DOHH2 (cell line): ENCODE data around the gene SLC22A14.

Source experiments
- EZH2phosphoT487 ChIP-seq: fragments of 200-600 bp; sonication (generic); IDR thresholded peaks from 2 replicates; pipeline ENCODE4 v1.6.1; 2017; ENCODE audit warnings: borderline replicate concordance, mild to moderate bottlenecking, antibody characterized with exemption, low read length, moderate library complexity, mixed read lengths
- TF ChIP-seq, protein P1 (sequence below): fragments of 200-600 bp; sonication (generic); IDR thresholded peaks from one replicate; pipeline ENCODE4 v1.5.1; 2014; ENCODE audit warnings: antibody characterized with exemption, mild to moderate bottlenecking, low read depth, low read length; ENCODE audit not compliant: poor library complexity, severe bottlenecking

DNA sequence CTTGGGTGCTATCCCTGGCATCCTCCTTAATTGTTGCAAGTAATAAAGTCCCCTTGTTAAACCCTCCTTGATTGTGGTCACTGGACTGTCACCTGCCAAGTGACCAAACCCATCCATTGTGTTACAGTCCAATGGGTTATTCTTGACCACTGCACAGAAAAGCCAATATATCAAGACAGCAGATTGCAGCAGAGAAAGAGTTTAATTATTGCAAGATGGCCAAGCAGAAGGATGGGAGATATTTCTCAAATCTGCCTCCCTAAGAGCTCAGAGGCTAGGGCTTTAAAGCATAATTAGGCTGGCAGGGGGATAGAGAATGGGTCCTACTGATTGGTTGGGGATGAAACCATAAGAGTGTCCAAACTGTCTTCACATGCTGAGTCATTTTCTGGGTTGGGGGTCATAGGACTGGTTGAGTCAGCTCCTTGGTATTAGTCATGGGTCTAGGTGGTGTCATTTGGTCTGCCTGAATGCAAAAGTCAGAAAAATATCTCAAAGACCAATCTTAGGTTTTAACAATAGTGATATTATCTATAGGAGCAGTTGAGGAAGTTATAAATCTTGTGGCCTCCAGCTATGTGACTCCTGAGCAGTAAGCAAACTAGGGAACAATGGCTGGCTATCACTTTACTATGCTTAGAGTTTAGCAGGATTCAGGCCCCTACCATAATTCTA, 45.4 kb downstream of the SLC22A14 start:
- TF ChIP-seq, protein P1, sequence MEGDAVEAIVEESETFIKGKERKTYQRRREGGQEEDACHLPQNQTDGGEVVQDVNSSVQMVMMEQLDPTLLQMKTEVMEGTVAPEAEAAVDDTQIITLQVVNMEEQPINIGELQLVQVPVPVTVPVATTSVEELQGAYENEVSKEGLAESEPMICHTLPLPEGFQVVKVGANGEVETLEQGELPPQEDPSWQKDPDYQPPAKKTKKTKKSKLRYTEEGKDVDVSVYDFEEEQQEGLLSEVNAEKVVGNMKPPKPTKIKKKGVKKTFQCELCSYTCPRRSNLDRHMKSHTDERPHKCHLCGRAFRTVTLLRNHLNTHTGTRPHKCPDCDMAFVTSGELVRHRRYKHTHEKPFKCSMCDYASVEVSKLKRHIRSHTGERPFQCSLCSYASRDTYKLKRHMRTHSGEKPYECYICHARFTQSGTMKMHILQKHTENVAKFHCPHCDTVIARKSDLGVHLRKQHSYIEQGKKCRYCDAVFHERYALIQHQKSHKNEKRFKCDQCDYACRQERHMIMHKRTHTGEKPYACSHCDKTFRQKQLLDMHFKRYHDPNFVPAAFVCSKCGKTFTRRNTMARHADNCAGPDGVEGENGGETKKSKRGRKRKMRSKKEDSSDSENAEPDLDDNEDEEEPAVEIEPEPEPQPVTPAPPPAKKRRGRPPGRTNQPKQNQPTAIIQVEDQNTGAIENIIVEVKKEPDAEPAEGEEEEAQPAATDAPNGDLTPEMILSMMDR: no peak
- no peak for TF ChIP-seq EZH2phosphoT487
